ENCODE data around the gene GLIPR2.

The GLIPR2 gene

DNA sequence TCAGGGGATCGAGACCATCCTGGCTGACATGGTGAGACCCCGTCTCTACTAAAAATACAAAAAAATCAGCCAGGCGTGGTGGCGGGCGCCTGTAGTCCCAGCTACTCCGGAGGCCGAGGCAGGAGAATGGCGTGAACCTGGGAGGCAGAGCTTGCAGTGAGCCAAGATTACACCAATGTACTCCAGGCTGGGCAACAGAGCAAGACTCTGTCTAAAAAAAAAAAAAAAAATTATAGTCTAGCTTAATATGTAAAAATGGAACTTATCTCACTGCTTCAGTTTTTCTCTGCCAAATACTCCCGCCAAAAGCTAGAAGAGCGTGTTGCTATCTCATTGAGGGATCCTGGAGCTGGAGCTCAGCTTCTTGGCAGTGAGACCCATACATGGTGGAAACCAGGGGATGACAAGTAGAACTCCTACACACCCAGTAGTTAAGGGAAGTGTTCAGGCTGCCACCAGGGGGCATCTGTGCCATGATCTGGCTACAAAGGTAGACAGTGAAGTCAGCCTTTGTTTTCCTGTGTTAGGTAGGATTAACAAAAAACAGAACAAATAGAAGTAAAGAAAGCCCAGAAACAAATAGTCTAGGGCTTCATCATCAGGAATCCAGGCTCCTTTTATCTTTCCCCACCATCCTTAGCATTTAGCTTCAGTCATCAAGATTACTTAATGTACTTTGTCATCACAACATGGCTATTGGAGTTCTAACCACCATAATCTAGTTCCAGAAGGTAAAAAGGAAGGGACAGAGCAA, 33.6 kb upstream of the GLIPR2 start:
- TF ChIP-seq, protein P1, sequence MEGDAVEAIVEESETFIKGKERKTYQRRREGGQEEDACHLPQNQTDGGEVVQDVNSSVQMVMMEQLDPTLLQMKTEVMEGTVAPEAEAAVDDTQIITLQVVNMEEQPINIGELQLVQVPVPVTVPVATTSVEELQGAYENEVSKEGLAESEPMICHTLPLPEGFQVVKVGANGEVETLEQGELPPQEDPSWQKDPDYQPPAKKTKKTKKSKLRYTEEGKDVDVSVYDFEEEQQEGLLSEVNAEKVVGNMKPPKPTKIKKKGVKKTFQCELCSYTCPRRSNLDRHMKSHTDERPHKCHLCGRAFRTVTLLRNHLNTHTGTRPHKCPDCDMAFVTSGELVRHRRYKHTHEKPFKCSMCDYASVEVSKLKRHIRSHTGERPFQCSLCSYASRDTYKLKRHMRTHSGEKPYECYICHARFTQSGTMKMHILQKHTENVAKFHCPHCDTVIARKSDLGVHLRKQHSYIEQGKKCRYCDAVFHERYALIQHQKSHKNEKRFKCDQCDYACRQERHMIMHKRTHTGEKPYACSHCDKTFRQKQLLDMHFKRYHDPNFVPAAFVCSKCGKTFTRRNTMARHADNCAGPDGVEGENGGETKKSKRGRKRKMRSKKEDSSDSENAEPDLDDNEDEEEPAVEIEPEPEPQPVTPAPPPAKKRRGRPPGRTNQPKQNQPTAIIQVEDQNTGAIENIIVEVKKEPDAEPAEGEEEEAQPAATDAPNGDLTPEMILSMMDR (IDR thresholded peaks at IDR 0.05; ENCODE audit: insufficient read depth, low read length, poor library complexity, severe bottlenecking), result peak; percentile 84
- Histone ChIP-seq H3K4me3 (replicated peaks; ENCODE audit: low read depth, low read length) (no peak overlapping the region), H3K36me3 (ENCODE audit: control insufficient read depth, insufficient read depth, low read length) (no peaks in the 10 kb centered on the region), H3K27me3 (replicated peaks; ENCODE audit: control insufficient read depth, insufficient read depth, low read length) (no peaks in the 10 kb centered on the region)
- DNase-seq (ENCODE audit: extremely low read depth, insufficient read length), result peak; percentile 9

GRCh38 chr9:36109071-36109470, 27.5 kb upstream of the GLIPR2 start:
- Histone ChIP-seq H3K4me3 (replicated peaks; ENCODE audit: low read depth, low read length) (no peak overlapping the region), H3K27me3 (replicated peaks; ENCODE audit: control insufficient read depth, insufficient read depth, low read length) (no peaks in the 10 kb centered on the region), H3K36me3 (ENCODE audit: control insufficient read depth, insufficient read depth, low read length) (no peaks in the 10 kb centered on the region)
- no peak for DNase-seq (ENCODE audit: extremely low read depth, insufficient read length)
- TF ChIP-seq, protein P1 (IDR thresholded peaks at IDR 0.05; ENCODE audit: insufficient read depth, low read length, poor library complexity, severe bottlenecking), result no peak

DNA sequence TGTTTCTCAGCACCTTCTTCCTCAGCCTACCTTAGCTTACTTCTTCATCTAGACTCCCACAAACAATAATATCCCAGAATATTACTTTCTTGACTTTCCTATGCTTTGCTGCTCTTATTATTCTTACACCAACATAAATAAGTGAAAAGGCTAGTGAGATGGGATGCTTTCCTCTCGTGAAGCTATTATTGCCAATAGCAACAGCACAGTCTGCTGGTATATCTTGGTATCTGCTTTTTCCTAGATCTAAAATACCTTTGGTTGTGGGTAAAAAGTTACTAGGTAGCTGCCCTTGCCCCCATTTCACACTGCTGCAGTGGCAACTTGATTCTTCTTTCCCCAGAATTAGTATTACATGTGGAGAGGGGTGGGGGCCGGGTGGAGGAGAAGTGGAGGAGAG, 26.1 kb upstream of the GLIPR2 start:
- TF ChIP-seq, protein P1 (IDR thresholded peaks at IDR 0.05; ENCODE audit: insufficient read depth, low read length, poor library complexity, severe bottlenecking), result no peak
- no peaks in the 10 kb centered on the region for H3K36me3 ChIP-seq (ENCODE audit: control insufficient read depth, insufficient read depth, low read length)
- H3K27me3 ChIP-seq (replicated peaks; ENCODE audit: control insufficient read depth, insufficient read depth, low read length), result no peaks in the 10 kb centered on the region
- no peak overlapping the region for H3K4me3 ChIP-seq (replicated peaks; ENCODE audit: low read depth, low read length)
- no peak for DNase-seq (ENCODE audit: extremely low read depth, insufficient read length)

- H3K4me3 ChIP-seq (replicated peaks; ENCODE audit: low read depth, low read length), result no peak overlapping the region
- H3K36me3 ChIP-seq (ENCODE audit: control insufficient read depth, insufficient read depth, low read length), result no peaks in the 10 kb centered on the region
- DNase-seq (ENCODE audit: extremely low read depth, insufficient read length), result no peak
- TF ChIP-seq, protein P1 (IDR thresholded peaks at IDR 0.05; ENCODE audit: insufficient read depth, low read length, poor library complexity, severe bottlenecking), result no peak
- H3K27me3 ChIP-seq (replicated peaks; ENCODE audit: control insufficient read depth, insufficient read depth, low read length), result no peaks in the 10 kb centered on the region
These were observed 24.0 kb upstream of the GLIPR2 start for GRCh38 chr9:36112516-36112915.

DNA sequence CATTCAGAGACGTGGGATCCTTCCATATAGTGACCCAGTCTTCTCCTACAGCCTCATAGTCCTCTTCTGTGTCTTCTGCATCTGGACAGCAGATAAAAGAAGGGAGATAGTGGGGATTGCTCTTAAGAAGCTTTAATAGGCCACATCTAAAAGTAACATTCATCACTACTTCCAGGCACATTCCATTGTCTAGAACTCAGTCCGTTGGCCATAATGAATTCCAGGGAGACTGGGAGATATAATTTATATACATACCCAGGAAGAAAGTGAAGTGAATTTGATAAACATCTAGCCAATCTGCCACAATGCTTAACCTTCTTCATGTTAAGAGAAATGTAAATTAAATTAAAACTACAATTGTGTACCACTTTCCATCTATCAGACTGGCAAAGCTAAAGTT, 22.5 kb upstream of the GLIPR2 start:
- no peak for DNase-seq (ENCODE audit: extremely low read depth, insufficient read length)
- Histone ChIP-seq H3K27me3 (replicated peaks; ENCODE audit: control insufficient read depth, insufficient read depth, low read length) (no peaks in the 10 kb centered on the region), H3K4me3 (replicated peaks; ENCODE audit: low read depth, low read length) (no peak overlapping the region), H3K36me3 (ENCODE audit: control insufficient read depth, insufficient read depth, low read length) (no peaks in the 10 kb centered on the region)
- TF ChIP-seq, protein P1 (IDR thresholded peaks at IDR 0.05; ENCODE audit: insufficient read depth, low read length, poor library complexity, severe bottlenecking), result no peak

Measured in GM06990 (cell line).